Brain pericyte (primary cell): ENCODE results near the gene PTPRF.

ENCODE experiments used
- DNase-seq: peaks from one replicate; pipeline ENCODE4 v3.0.0-alpha.2; 2012; ENCODE audit warnings: low read depth, low spot score

PTPRF gene

DNA sequence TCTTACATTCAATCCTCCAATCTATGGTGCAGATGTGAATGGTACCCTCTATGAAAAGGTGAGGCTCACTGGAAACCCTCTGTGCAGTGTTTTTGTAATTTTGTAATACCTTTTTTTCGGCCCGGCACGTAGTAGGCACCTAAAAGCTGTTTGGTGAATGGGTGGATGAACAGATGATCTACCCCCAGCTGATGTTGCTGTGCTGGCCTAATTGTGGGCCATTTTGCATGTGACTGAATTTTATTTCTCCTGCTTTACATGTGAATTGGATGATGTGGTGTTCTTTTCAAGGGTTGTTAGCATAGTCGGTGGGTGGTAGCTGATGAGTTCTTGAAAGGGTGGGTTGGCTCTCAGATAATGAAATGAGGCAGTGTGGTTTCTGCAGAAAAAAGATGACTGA is 129.7 kb downstream of the PTPRF start:
- no peak for DNase-seq

DNA sequence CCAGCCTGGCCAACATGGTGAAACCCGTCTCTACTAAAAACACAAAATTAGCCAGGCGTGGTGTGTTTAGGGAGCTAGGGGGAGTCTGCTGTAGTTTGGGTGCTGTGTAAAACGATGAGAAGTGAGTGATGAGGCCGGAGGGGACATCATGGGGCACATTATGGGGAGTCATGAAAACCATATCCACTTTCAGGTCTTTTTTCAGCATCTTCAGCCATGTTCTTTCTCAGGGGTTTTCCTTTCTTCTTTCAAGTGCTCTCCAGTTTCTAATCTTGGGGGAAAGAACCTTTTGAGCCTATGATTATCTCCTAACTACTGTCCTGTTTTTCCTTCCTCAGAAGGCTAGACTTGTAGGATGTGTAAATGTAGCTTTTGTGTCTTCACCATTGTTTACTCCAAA is 133.7 kb downstream of the PTPRF start:
- DNase-seq: no peak

DNA sequence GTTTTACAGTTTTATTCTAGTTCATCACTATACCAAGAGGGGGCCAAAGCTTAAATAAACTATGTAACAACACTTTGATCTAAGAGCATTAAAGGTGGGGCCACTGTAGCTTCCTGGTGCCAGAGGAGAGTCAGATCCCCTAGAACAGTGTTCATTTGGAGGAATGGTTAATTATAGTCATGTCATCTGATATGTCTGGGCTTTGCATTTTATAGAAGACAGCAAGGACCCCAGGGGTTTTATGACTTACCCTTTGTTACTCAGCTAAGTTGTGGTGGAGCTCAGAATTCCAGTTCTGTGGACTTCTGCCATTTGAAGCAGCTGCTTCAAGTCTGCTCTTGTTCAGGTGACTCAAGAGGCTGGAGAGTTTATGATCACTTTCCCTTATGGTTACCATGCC is 135.9 kb downstream of the PTPRF start:
- no peak for DNase-seq

DNA sequence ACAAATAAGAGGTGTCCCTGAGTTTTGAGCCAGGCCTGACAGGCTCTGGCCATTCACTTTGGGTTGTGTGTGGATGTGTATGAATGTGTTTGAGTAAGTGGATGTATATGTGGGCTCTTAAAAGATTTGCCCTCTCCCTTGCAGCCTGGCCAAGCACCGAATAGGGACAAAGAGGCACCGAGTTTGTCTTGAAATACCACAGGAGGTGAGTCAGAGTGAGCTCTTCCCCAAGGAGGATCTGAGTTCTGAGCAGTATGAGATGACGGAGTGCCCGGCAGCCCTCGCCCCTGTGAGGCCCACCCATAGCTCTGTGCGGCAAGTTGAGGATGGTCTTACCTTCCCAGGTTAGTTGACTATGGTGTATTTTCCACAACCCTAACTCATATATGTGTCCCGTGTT is 138.3 kb downstream of the PTPRF start:
- no peak for DNase-seq

DNA sequence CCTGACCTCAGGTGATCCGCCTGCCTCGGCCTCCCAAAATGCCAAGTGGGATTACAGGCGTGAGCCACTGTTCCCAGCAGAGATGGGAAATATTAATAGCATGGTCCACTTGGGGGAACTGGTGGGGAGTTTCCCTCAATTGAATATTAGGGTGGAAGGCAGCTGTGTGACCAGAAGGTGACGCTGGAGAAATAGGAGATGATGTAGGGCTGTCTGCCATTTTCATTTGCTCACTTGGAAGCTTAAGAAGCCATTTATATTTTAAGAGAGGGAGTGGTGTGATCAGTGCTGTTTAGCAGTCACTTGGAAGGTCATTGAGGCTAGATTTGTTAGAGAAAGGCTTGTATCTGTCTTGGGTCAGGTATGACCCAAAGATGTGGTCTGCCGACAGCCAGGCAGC is 139.2 kb downstream of the PTPRF start:
- no peak for DNase-seq

DNA sequence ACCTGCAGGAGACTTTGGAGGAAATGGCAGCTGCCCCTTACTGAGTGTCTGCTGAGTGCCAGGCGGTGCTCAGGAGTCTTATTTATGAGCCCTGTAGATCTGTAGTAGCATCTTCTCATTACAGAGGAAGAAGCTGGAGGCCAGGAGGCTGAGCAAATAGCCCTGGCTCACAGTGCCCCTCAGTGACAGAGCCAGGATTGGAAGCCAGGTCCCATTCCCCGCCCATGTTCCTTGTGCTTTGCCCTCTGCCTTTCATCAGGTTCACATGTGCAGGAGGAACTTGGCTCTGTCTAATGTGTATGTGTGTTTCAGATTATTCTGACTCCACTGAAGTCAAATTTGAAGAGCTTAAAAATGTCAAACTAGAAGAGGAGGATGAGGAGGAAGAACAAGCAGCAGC is 140.5 kb downstream of the PTPRF start:
- DNase-seq: no peak

DNA sequence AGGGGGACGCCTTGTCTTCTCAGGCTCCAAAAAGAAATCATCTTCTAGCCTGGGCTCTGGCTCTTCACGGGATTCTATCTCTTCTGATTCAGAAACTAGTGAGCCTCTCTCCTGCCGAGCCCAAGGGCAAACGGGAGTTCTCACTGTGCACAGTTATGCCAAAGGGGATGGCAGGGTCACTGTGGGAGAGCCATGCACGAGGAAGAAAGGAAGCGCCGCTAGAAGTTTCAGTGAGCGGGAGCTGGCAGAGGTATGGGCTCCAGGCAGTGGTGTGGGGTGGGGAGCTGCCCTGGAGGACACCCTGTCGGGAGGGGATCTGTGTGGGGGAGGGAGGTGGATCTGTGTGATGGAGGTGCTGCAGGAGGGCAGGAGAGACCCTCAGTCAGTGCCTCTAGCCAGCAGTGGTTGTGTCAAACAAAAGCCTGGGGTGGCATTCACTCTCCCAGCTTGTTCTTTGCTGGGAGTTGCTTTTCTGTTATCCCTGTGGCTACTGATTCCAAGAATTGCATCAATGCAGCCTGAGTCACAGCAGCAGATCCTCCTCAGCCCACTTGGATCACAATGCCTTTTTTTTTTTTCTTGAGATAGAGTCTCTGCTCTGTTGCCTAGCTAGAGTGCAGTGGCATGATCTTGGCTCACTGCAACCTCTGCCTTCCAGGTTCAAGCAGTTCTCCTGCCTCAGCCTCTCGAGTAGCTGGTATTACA is 141.1 kb downstream of the PTPRF start:
- no peak for DNase-seq

DNA sequence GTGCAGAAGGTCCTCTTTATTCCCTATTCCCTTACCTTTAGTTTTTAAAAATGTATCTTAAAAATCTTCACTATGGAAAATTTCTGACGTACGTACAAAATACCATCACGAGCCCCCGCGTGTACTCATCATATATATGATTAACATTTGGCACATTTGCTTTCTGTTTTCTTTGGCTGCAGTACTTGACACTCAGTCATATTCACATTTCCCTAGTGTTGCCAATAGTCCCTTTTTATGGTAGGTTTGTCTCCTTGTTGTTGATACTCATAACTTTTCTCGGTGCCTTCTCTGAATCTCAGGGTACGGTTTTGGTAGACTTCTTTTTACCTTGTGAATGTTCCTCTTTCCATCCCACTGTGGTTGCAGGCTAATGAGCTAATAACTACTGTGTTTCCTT is 142.6 kb downstream of the PTPRF start:
- DNase-seq: no peak
